GM19463 (cell line): ENCODE data around the gene SHISA9.
"Not testable (repeated sequence)": the region's sequence is repeated elsewhere in the genome, so short reads cannot be mapped to it uniquely, and the experiment has no call there.

Source experiments
- ATAC-seq: cut with Tn5 transposase; IDR thresholded peaks from one replicate; pipeline ENCODE4 v1.9.1; 2021; ENCODE audit warnings: mild to moderate bottlenecking, moderate library complexity; ENCODE audit not compliant: unreplicated experiment

Gene SHISA9

DNA sequence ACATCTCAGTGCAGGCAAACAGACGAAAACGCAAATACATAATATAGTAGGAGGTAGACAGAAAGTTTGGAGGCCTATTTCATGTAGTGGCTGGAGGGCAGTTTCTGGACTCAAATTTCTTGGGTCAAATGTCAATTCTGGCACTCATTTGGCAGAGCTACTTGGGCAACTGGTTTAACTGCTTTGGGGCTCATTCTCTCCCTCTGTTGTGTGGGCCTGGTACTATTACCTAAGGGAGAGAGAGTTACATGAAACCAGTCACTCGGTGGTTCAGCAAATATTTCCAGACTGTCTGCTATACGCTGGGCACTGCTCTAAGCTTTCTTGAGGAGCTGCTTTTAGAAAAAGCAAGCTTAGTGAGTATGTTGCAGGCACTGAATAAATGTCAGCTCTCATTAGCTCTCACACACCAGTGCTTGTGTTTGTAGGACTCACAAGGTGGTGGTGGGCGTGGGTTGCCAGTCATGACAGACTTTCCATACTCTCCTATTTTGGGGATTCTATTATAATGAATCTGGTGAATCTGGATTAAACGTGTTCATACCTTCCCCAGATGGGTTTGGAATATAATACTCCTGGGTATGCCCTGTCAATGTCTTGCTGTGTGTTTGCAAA, 1.8 kb upstream of the SHISA9 start:
- no peak for ATAC-seq

GRCh38 chr16:12900156-12900555, 1.2 kb upstream of the SHISA9 start:
- ATAC-seq, result no peak

- no peak for ATAC-seq
Observed at GRCh38 chr16:12900599-12901203, 697 bp upstream of the SHISA9 start.

DNA sequence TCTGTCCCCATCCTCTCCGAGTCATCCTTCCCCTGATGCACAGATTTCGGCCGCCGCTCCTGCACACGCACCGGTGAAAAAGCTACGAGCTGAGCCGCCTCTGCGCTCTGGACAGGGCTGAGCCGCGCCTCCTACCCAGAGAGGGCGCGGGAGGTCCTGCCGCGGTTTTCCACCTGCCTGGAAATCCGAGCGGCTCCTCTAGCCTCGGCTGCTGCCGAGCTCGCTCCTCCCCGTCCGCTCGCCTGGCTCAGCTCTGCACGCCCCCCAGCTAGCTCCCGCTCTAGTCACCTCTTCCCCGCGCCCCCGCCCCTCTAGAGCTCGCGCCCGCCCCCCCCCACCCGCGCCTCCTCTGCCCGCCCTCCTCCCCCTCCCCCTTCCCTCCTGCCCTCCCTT, 198 bp upstream of the SHISA9 start:
- no peak for ATAC-seq

DNA sequence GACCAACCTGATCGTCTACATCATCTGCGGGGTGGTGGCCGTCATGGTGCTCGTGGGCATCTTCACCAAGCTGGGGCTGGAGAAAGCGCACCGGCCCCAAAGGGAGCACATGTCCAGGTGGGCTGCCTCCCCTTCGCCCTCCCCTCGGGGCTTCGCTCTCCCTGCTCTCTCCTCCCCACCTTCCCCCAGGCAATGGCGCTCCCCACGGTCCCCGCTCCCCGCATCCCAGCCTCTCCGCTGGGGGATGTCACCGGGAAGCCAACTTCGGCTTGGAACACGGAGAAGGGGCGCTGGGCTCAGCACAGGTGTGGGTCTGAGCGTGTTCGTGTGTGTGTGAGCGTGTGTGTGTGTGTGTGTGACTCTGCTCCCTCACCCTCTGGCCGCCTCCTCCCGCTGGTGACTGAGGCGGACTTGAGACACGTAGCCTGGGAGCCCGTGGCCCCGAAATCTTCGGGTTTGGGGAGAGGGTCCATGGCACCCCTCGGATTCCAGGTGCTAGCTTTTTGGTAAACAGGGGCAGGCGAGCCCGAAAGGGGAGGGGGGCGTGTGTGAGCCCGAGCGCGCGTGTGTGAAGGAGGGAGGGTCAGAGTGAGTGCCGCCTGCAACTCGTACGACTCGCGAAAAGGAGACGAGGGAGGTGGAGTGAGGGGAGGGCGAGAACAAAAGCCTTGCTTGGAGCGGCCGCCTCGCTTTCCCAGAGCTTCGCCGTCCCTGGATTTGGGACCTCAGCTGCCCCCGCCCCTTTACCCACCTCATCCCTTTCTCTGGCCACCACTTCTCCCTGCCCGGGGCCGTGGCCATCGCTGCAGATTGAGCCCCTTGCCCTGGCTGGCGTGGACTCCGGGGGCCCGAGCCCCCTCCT, 1.3 kb downstream of the SHISA9 start:
- no peak for ATAC-seq

GRCh38 chr16:12903407-12904328, 2.3 kb downstream of the SHISA9 start:
- no peak for ATAC-seq

DNA sequence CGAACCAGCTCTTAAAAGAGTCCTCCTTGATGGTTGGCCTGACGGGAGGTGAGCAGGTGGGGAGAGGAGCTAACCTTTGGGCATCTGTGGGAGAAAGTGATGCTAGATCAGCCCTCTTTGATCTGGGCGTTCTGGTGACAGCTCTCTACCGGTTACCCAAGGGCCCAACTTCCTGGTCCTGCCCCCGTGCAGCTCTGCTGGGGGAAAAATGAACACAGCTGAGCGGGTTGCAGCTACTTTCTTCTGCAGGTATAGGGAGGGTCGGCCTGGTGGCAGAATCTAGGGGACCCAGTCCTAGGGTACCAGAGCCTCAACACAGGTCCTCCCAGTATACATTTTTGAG, 2.9 kb downstream of the SHISA9 start:
- no peak for ATAC-seq

- ATAC-seq, result no peak
Observed at GRCh38 chr16:12906271-12906670, 4.9 kb downstream of the SHISA9 start.

DNA sequence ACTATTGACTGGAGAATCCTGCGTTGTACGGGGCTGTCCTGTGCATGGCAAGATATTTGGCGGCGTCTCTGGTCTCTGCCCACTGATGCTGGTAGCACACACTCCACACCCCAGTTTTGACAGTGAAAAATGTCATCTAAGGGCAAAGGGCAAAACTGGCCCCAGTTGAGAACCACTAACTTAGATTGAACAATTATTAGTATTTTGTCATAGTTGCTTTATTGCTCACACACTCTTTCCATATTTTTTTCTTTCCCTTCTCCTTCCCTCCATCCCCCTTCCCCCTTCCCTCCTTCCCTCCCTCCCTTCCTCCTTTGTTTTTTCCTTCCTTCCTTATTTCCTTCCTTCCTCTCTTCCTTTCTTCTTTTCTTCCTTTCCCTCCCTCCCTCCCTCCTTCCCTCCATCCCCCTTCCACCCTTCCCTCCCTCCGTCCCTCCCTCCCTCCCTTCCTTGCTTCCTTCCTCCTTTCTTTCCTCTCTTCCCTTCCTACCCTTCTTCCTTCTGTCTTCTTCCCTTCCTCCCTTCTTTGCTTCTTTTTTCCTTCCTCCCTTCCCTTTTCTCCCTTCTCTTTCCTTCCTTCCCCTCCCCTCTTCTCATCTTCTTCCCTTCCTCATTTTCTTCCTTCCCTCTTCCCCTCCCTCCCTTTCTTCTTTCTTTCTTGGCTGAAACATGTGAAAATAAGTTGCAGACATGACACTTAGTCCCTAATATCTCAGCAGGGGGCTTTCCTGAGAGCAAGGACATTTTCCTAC, 5.5 kb downstream of the SHISA9 start:
- ATAC-seq, result no peak

GRCh38 chr16:12907670-12908233, 6.4 kb downstream of the SHISA9 start:
- no peak for ATAC-seq

DNA sequence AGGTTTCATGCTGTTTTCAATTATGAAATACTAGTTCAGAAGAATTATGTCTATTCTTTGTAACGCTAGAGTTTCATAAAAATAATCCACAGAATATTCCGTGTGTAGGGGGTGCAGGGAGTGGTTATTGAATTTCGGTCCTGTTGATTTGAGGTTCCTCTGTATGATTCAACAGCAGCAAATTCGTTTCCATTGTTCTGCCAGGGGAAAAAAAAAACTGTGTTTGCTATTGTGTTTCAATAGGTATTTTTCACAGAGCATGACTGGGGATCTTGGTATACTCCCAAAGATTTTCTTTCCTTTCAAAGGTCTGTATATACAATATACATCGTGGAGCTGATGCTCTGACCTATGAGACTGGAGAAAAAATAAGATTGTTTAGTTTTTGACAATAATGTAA, 15.8 kb downstream of the SHISA9 start:
- ATAC-seq, result no peak

- ATAC-seq, result no peak
Observed at GRCh38 chr16:12917653-12918052, 16.3 kb downstream of the SHISA9 start.

- no peak for ATAC-seq
Observed at GRCh38 chr16:12920739-12921138, 19.3 kb downstream of the SHISA9 start.

DNA sequence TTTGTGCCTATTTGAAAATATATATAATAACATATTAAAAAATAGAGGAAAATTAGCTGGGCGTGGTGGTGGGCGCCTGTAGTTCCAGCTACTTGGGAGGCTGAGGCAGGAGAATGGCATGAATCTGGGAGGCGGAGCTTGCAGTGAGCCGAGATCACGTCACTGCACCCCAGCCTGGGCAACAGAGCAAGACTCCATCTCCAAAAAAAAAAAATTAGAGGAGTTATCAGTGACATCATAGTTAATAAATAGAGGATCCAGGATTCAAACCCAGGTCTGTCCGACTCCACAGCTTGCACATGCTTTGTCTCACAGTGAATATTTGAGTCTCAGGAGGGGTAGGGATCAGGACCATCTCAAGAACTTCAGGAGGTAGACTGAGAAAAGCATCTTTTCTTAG, 22.2 kb downstream of the SHISA9 start:
- not testable (repeated sequence) for ATAC-seq

DNA sequence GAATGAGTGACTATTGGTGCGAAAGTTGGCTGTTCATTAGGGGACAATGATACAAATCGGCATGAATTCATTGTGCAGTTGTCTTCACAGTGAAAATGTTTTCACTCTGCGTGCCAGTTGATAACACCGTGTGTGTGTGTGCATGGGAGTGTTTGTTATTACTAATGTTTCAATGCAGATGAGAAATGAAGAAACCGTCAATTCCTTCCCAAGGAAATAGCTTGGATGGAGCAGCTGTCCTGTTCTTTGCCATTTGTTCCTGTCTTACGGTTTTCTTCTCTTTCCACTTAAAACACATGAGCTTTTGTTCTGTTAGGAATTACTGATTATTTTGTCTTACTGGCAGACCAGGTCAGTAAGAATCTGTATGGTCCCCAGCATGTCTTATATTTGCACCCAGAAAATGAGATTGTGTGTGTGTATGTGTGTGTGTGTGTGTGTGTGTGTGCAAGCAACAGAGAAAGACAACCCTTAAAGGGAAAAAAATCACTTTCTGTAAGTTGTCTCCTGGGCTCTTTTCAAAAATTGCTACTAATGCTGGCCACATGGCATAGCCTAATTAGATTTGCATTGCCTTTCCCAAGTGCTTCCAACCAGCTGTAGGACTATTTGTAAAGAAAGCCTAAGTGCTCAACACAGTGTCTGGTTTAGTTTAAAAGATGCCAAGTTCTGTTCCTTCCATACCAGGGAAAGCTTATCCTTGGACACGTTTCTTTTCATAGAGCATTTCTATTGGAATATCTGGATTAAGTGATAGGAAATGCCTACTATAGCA, 23.8 kb downstream of the SHISA9 start:
- ATAC-seq, result no peak

GRCh38 chr16:12927591-12927990, 26.2 kb downstream of the SHISA9 start:
- no peak for ATAC-seq

DNA sequence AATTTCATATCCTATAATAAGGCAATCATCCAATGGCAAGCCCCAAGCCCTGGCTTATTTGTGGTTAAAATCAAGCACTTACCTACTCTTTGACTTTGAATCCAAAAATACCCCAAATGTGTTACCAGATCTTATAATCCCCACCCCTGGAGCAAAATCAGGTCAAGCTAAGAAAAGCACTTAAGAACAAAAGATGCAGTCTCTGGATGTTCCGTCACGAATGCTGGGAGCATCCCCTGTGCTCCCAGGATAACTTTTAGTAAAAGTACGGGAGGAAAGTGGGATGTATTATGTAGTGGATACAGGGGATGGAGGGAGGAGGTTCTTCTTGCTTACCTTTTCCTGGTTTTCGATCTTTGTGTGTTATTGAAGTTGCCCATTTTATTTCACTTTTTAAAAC, 29.5 kb downstream of the SHISA9 start:
- ATAC-seq, result no peak

DNA sequence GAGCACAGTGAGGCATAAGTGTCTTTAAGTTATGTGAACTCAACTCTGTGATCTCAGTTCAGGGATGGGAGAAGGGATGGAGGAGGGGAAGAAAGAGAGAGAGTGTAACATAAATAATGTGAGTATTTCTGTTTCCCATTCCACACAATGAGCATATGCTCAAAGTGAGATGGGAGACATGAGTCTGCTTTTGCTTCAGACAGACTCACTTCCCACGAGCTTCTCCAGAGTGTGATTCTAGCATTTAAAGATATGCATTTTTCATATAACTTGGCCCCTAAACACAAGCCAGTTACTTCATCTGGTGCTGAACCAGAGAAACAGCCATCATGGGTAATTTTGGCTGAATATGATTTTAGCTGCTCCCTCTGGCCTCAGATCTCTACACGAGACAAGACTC, 35.0 kb downstream of the SHISA9 start:
- ATAC-seq, result no peak

GRCh38 chr16:12941896-12942295, 40.5 kb downstream of the SHISA9 start:
- ATAC-seq, result no peak
